Body of pancreas (tissue), 4 donors: ENCODE measurements around the gene AP2A2. TPM values are rescaled to one million over a fixed set of nuclear protein-coding genes. Genes with fewer than 3 reads are reported as not detected.

Source experiments
- ATAC-seq: fragments of 150-250 bp; one replicate; pipeline ENCODE4 v1.9.1; 2016
- DNase-seq, 4 donors: peaks; one replicate each; pipeline ENCODE4 v3.0.0-alpha.2; 2019
- H3K27ac ChIP-seq, 4 donors: fragments of 200-600 bp; sonication (generic); 1 replicate in 3 of 4; 2 replicates in 1 of 4; pipeline versions ENCODE4 v1.5.1 to v1.6.1; 2016 to 2019; ENCODE audit warnings: mild to moderate bottlenecking in 1 of 4, mixed read lengths in 1 of 4, moderate library complexity in 1 of 4
- H3K27me3 ChIP-seq, 2 donors: fragments of 200-600 bp; sonication (generic); one replicate each; pipeline ENCODE4 v1.6.0; 2016; ENCODE audit warnings: mild to moderate bottlenecking in 1 of 2
- H3K36me3 ChIP-seq, 2 donors: fragments of 200-600 bp; sonication (generic); replicated peaks in 1 of 2; 2 replicates each; pipeline ENCODE4 v1.5.1; 2016; ENCODE audit warnings: low read depth in 2 of 2; ENCODE audit not compliant: insufficient read depth in 1 of 2
- H3K4me1 ChIP-seq: fragments of 200-600 bp; sonication (generic); one replicate; pipeline ENCODE4 v1.6.0; 2016
- H3K4me3 ChIP-seq, 2 donors: fragments of 200-600 bp; sonication (generic); 1 replicate in 1 of 2; 2 replicates in 1 of 2; pipeline ENCODE4 v1.5.1; 2016 to 2019
- H3K9me3 ChIP-seq, 3 donors: fragments of 200-600 bp; sonication (generic); 1 replicate in 2 of 3; 2 replicates in 1 of 3; pipeline ENCODE4 v1.5.1; 2016
- POLR2A ChIP-seq, 3 donors: fragments of 450-650 bp; IDR thresholded peaks; one replicate each; pipeline ENCODE4 v1.6.1; 2016; ENCODE audit warnings: antibody characterized with exemption in 3 of 3, mild to moderate bottlenecking in 2 of 3
- WGBS, 2 donors: methylation state at CpG; one replicate each; pipeline ENCODE4 v1.1.5; 2017; 5-methylcytosine and 5-hydroxymethylcytosine counted together
- intact Hi-C: fragments of 100-400 bp; cut with DNase I; formaldehyde crosslinking; loops from one replicate; pipeline ENCODE4 v1.15.1; 2023
- total RNA-seq, 2 donors: library from RNA; depleted of rRNA; stranded (reverse); fragments of >200 nt; gene quantifications; one replicate each; pipeline ENCODE4 v1.1.0, GENCODE V29; 2016
- TF ChIP-seq, protein P1 (sequence below), 7 experiments: fragments of 450-650 bp in 4 of 7; fragments of 200-600 bp in 3 of 7; sonication (generic) in 3 of 7; IDR thresholded peaks; one replicate each; pipeline ENCODE4 v1.5.1; 2016 to 2019; ENCODE audit warnings: antibody characterized with exemption in 7 of 7

AP2A2 gene
- total RNA-seq, 2 donors from 2014 or later = 40.7 to 77.8 TPM

DNA sequence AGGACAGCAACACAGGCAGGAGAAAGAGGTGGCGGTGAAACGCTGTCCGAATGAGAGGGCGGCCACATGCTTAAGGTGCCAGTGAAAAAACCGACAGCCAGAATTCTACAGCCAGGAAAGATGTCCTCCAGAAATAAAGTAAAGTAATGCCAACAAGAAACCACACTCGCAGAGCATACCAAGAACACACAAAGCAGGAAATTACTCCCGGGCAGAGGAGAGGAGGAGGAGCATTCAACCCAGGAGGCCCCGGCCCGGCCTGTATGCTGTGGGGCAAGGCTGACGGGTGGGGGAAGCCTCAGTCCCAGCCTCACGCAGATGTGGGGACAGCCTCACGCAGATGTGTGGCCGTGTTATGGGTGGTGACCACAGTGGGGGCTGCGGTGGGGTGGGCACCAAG, 43.1 kb upstream of the AP2A2 start:
- 83 to 94% methylated on average over 10 to 13 of the region's 14 CpGs for WGBS, 2 donors
- DNase-seq (no peak), ATAC-seq (no peak)
- intact Hi-C loops = no loop called here
- Histone ChIP-seq H3K27me3 (no peaks in the 10 kb centered on the region), H3K36me3 (no peaks in the 10 kb centered on the region), H3K4me3 (no peak overlapping the region), H3K27ac (no peak overlapping the region), H3K9me3 (no peaks in the 10 kb centered on the region), H3K4me1 (no peaks in the 10 kb centered on the region)
- no peak for TF ChIP-seq POLR2A (IDR thresholded peaks at IDR 0.05)
- TF ChIP-seq, protein P1, sequence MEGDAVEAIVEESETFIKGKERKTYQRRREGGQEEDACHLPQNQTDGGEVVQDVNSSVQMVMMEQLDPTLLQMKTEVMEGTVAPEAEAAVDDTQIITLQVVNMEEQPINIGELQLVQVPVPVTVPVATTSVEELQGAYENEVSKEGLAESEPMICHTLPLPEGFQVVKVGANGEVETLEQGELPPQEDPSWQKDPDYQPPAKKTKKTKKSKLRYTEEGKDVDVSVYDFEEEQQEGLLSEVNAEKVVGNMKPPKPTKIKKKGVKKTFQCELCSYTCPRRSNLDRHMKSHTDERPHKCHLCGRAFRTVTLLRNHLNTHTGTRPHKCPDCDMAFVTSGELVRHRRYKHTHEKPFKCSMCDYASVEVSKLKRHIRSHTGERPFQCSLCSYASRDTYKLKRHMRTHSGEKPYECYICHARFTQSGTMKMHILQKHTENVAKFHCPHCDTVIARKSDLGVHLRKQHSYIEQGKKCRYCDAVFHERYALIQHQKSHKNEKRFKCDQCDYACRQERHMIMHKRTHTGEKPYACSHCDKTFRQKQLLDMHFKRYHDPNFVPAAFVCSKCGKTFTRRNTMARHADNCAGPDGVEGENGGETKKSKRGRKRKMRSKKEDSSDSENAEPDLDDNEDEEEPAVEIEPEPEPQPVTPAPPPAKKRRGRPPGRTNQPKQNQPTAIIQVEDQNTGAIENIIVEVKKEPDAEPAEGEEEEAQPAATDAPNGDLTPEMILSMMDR (IDR thresholded peaks at IDR 0.05) = no peak

DNA sequence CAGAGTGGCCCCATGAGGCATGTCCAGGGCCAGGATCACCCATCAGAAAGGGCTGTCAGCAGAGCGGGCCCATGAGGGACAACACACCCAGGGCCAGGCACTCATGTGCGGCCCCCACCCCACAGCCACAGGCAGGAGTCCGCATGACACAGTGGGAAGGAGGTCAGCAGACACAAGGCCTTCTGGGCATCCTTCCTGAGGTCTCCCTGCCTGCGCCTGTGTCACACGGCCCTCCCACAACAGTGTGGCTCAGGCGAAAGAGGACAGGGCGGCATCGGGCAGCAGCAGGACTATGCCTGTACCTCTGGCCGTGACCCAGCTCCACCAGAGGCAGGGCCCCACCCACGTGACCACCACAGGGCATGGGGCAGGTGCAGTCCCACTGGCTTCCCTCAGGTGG, 42.1 kb upstream of the AP2A2 start:
- WGBS, 2 donors = 78 to 90% methylated on average over 4 to 10 of the region's 10 CpGs
- intact Hi-C loops = no loop called here

DNA sequence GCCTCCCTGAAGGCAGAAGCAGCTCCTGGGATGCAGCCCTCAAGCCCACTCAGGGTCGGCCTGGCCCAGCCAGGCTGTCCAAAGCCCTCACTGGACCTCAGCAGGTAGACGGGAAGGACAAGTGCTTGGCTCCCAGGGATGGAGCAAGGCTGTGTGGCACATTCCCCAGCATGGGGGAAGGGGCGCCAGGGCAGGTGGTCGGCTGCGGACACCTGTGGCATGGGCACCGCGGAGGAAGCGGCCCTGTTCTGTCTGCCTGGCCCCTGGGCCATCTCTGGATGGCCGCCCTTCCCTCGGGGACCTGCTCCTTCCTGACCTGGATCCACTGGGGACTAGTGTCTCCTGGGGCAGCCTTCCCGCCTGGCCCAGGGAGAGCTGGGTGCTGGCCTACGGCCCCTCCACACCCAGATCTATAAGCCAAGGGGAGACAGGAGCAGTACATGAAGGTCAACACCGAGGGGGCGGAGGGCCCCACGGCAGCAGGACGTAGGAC, 41.0 kb upstream of the AP2A2 start:
- TF ChIP-seq POLR2A (IDR thresholded peaks at IDR 0.05) = no peak
- TF ChIP-seq, protein P1 (IDR thresholded peaks at IDR 0.05) = no peak
- Histone ChIP-seq H3K9me3 (no peaks in the 10 kb centered on the region), H3K4me3 (no peak overlapping the region), H3K36me3 (no peaks in the 10 kb centered on the region), H3K4me1 (no peaks in the 10 kb centered on the region), H3K27ac (no peak overlapping the region), H3K27me3 (no peaks in the 10 kb centered on the region)
- intact Hi-C loops = no loop called here
- 84 to 89% methylated on average over 9 to 10 of the region's 16 CpGs for WGBS, 2 donors
- ATAC-seq (no peak), DNase-seq (no peak)

More for the DNA sequence above, 42.1 kb upstream of the AP2A2 start:
- Histone ChIP-seq H3K27me3 (no peaks in the 10 kb centered on the region), H3K36me3 (no peaks in the 10 kb centered on the region), H3K9me3 (no peaks in the 10 kb centered on the region), H3K27ac (no peak overlapping the region), H3K4me3 (no peak overlapping the region), H3K4me1 (no peaks in the 10 kb centered on the region)
- no peak for TF ChIP-seq POLR2A (IDR thresholded peaks at IDR 0.05)
- TF ChIP-seq, protein P1 (IDR thresholded peaks at IDR 0.05) = no peak
- no peak for ATAC-seq
- no peak for DNase-seq

- no peak for ATAC-seq
Observed at GRCh38 chr11:886568-886967, 39.1 kb upstream of the AP2A2 start.

GRCh38 chr11:887589-887988, 38.1 kb upstream of the AP2A2 start:
- Histone ChIP-seq H3K36me3 (no peaks in the 10 kb centered on the region), H3K27me3 (no peaks in the 10 kb centered on the region), H3K9me3 (no peaks in the 10 kb centered on the region), H3K27ac (no peak overlapping the region), H3K4me3 (no peak overlapping the region), H3K4me1 (no peaks in the 10 kb centered on the region)
- DNase-seq (no peak), ATAC-seq (no peak)
- intact Hi-C loops = no loop called here
- WGBS, 2 donors = 79 to 82% methylated on average over 13 to 14 of the region's 14 CpGs
- TF ChIP-seq, protein P1 (IDR thresholded peaks at IDR 0.05) = no peak
- no peak for TF ChIP-seq POLR2A (IDR thresholded peaks at IDR 0.05)

More at GRCh38 chr11:886568-886967, 39.1 kb upstream of the AP2A2 start:
- Histone ChIP-seq H3K36me3 (no peaks in the 10 kb centered on the region), H3K4me3 (no peak overlapping the region), H3K27ac (no peak overlapping the region), H3K27me3 (no peaks in the 10 kb centered on the region), H3K9me3 (no peaks in the 10 kb centered on the region), H3K4me1 (no peaks in the 10 kb centered on the region)
- intact Hi-C loops = no loop called here
- no peak for TF ChIP-seq POLR2A (IDR thresholded peaks at IDR 0.05)
- TF ChIP-seq, protein P1 (IDR thresholded peaks at IDR 0.05) = no peak
- no peak for DNase-seq
- 95 to 98% methylated on average over 15 to 17 of the region's 17 CpGs for WGBS, 2 donors
